H1 (cell line): ENCODE results near the gene OCRL. TPM values are rescaled to one million over a fixed set of nuclear protein-coding genes. Genes with fewer than 3 reads are reported as not detected.

ENCODE experiments used
- CTCF ChIA-PET: fragments of 300-600 bp; sonication (Branson Sonifier 250); formaldehyde crosslinking; loops from one replicate; lab custom pipeline; 2021; ENCODE audit not compliant: partially characterized antibody; lab: Charles Lee
- POLR2A ChIA-PET: fragments of 300-600 bp; sonication (Branson Sonifier 250); formaldehyde crosslinking; loops from one replicate; lab custom pipeline; 2021; ENCODE audit warnings: inconsistent platforms; ENCODE audit not compliant: partially characterized antibody; lab: Charles Lee
- DNase-seq, 2 experiments: peaks; one replicate each; pipeline versions ENCODE4 v3.0.0 to v3.0.0-alpha.2; 2010 to 2022; ENCODE audit warnings: low spot score in 2 of 2, low read depth in 1 of 2, mixed read lengths in 1 of 2
- FAIRE-seq: peaks from 2 replicates; lab custom pipeline; 2011; peaks lifted over from hg19 to GRCh38; lab: Jason Lieb, UNC
- H2AFZ ChIP-seq: 2 replicates; pipeline ENCODE4 v1.8.1; 2012; ENCODE audit warnings: low read length, inconsistent platforms
- H2AK5ac ChIP-seq: 2 replicates; pipeline ENCODE4 v1.6.1; 2013; ENCODE audit warnings: low read depth, low read length
- H2BK120ac ChIP-seq: replicated peaks from 2 replicates; pipeline ENCODE3; 2013; ENCODE audit warnings: low read depth, low read length, inconsistent platforms
- H2BK12ac ChIP-seq: 2 replicates; pipeline ENCODE4 v1.6.1; 2013; ENCODE audit warnings: low read depth, low read length
- H2BK15ac ChIP-seq: 2 replicates; pipeline ENCODE4 v1.6.1; 2013; ENCODE audit warnings: low read length
- H2BK20ac ChIP-seq: 2 replicates; pipeline ENCODE4 v1.6.1; 2013; ENCODE audit warnings: low read length
- H2BK5ac ChIP-seq: 2 replicates; pipeline ENCODE4 v1.6.1; 2013; ENCODE audit warnings: low read depth, low read length
- H3K14ac ChIP-seq: 2 replicates; pipeline ENCODE4 v1.6.1; 2013; ENCODE audit warnings: inconsistent platforms; ENCODE audit not compliant: insufficient read length
- H3K18ac ChIP-seq: 2 replicates; pipeline ENCODE4 v1.6.1; 2013; ENCODE audit warnings: low read length; ENCODE audit errors: extremely low read depth
- H3K23ac ChIP-seq: 2 replicates; pipeline ENCODE4 v1.6.1; 2013; ENCODE audit warnings: inconsistent platforms; ENCODE audit not compliant: insufficient read length
- H3K23me2 ChIP-seq: 2 replicates; pipeline ENCODE4 v1.6.1; 2013; ENCODE audit warnings: low read depth, low read length
- H3K27ac ChIP-seq: 2 replicates; pipeline ENCODE4 v1.6.1; 2011; ENCODE audit warnings: low read depth, low read length, inconsistent platforms
- H3K27me3 ChIP-seq, 4 experiments: replicated peaks in 1 of 4; 1 replicate in 1 of 4; 2 replicates in 3 of 4; pipeline versions ENCODE4 v1.6.1 to v1.8.1; 2011 to 2013; ENCODE audit warnings: low read length in 3 of 4, mild to moderate bottlenecking in 3 of 4, inconsistent platforms in 2 of 4, mixed read lengths in 2 of 4, moderate library complexity in 1 of 4; ENCODE audit not compliant: control insufficient read depth in 3 of 4, insufficient read depth in 3 of 4; ENCODE audit errors: extremely low read depth in 1 of 4
- H3K36me3 ChIP-seq, 4 experiments: 2 replicates each; pipeline versions ENCODE4 v1.6.1 to v1.8.1; 2011 to 2013; ENCODE audit warnings: mild to moderate bottlenecking in 4 of 4, low read length in 3 of 4, moderate library complexity in 2 of 4, control low read depth in 1 of 4, inconsistent platforms in 1 of 4; ENCODE audit not compliant: insufficient read depth in 4 of 4, control insufficient read depth in 2 of 4
- H3K4ac ChIP-seq: replicated peaks from 2 replicates; pipeline ENCODE3; 2013; ENCODE audit warnings: low read length, low read depth, mixed read lengths, inconsistent platforms; ENCODE audit not compliant: insufficient read length
- H3K4me1 ChIP-seq, 4 experiments: replicated peaks in 1 of 4; 1 replicate in 1 of 4; 2 replicates in 3 of 4; pipeline versions ENCODE4 v1.6.1 to v1.8.1; 2011 to 2013; ENCODE audit warnings: low read length in 3 of 4, inconsistent platforms in 2 of 4, mixed read lengths in 1 of 4; ENCODE audit not compliant: insufficient read depth in 4 of 4, control insufficient read depth in 3 of 4
- H3K4me2 ChIP-seq, 2 experiments: 2 replicates each; pipeline versions ENCODE4 v1.6.1 to v1.8.1; 2011 to 2013; ENCODE audit warnings: low read depth in 2 of 2, low read length in 2 of 2, control low read depth in 1 of 2, inconsistent platforms in 1 of 2, mild to moderate bottlenecking in 1 of 2; ENCODE audit not compliant: insufficient read depth in 1 of 2
- H3K4me3 ChIP-seq, 4 experiments: fragments of 200-600, 300-600 bp in 1 of 4; sonication (generic), shearing (Covaris generic), sonication (Bioruptor Twin) in 1 of 4; 2 replicates each; pipeline versions ENCODE4 v1.5.1 to v1.8.1; 2011 to 2016; ENCODE audit warnings: low read length in 4 of 4, low read depth in 3 of 4, control low read depth in 2 of 4, inconsistent platforms in 2 of 4, mild to moderate bottlenecking in 2 of 4, mixed read lengths in 1 of 4, moderate library complexity in 1 of 4; ENCODE audit not compliant: insufficient read depth in 2 of 4; ENCODE audit errors: extremely low read depth in 1 of 4
- H3K56ac ChIP-seq: replicated peaks from 2 replicates; pipeline ENCODE3; 2013; ENCODE audit warnings: low read depth, mild to moderate bottlenecking, mixed read lengths, low read length, inconsistent platforms; ENCODE audit not compliant: insufficient read length
- H3K79me1 ChIP-seq: 2 replicates; pipeline ENCODE4 v1.6.1; 2013; ENCODE audit warnings: low read depth, low read length, control low read depth
- H3K79me2 ChIP-seq, 2 experiments: 2 replicates each; pipeline versions ENCODE4 v1.6.1 to v1.8.1; 2012 to 2013; ENCODE audit warnings: low read length in 2 of 2, mild to moderate bottlenecking in 2 of 2, inconsistent platforms in 1 of 2; ENCODE audit not compliant: insufficient read depth in 2 of 2, control insufficient read depth in 1 of 2
- H3K9ac ChIP-seq, 4 experiments: replicated peaks in 1 of 4; 1 replicate in 1 of 4; 2 replicates in 3 of 4; pipeline versions ENCODE4 v1.6.1 to v1.8.1; 2011 to 2013; ENCODE audit warnings: low read depth in 3 of 4, low read length in 3 of 4, control low read depth in 2 of 4, mild to moderate bottlenecking in 2 of 4, moderate library complexity in 2 of 4, inconsistent platforms in 1 of 4; ENCODE audit errors: extremely low read depth in 1 of 4
- H3K9me3 ChIP-seq, 2 experiments: 2 replicates each; pipeline versions ENCODE4 v1.6.1 to v1.8.1; 2012 to 2013; ENCODE audit warnings: mild to moderate bottlenecking in 2 of 2, moderate library complexity in 2 of 2, control low read depth in 1 of 2, inconsistent platforms in 1 of 2, low read depth in 1 of 2, low read length in 1 of 2, mixed read lengths in 1 of 2; ENCODE audit not compliant: insufficient read depth in 2 of 2
- H4K20me1 ChIP-seq, 2 experiments: replicated peaks in 1 of 2; 2 replicates each; pipeline versions ENCODE3 to v1.8.1; 2011 to 2013; ENCODE audit warnings: inconsistent platforms in 2 of 2, low read length in 2 of 2, mild to moderate bottlenecking in 1 of 2; ENCODE audit not compliant: insufficient read depth in 2 of 2, control insufficient read depth in 1 of 2
- H4K5ac ChIP-seq: 2 replicates; pipeline ENCODE4 v1.6.1; 2013; ENCODE audit warnings: low read length, low read depth, mixed read lengths, inconsistent platforms; ENCODE audit not compliant: insufficient read length
- H4K8ac ChIP-seq: 2 replicates; pipeline ENCODE4 v1.8.0; 2013; ENCODE audit warnings: mild to moderate bottlenecking, moderate library complexity, low read length, inconsistent platforms; ENCODE audit not compliant: insufficient read depth; ENCODE audit errors: extremely low read depth
- H4K91ac ChIP-seq: replicated peaks from 2 replicates; pipeline ENCODE3; 2013; ENCODE audit warnings: low read length, mixed read lengths, inconsistent platforms; ENCODE audit not compliant: insufficient read length
- CBX8 ChIP-seq: fragments of 300-800, 300-1000 bp; sonication (generic); IDR thresholded peaks from 2 replicates; pipeline ENCODE4 v1.7.1; 2016; ENCODE audit warnings: low read depth, low read length, borderline replicate concordance
- KDM4A ChIP-seq: IDR thresholded peaks from one replicate; pipeline ENCODE4 v1.7.1; 2012; ENCODE audit warnings: low read depth, mild to moderate bottlenecking, moderate library complexity, low read length, inconsistent platforms; ENCODE audit not compliant: severe bottlenecking
- MAX ChIP-seq: IDR thresholded peaks from 2 replicates; pipeline ENCODE4 v1.6.1; 2012; ENCODE audit warnings: inconsistent platforms
- SP4 ChIP-seq: IDR thresholded peaks from 2 replicates; pipeline ENCODE4 v1.6.1; 2012; ENCODE audit warnings: low read length, inconsistent platforms
- whole genome bisulfite sequencing, 2 experiments: shearing (Covaris generic) in 1 of 2; methylation state at CpG; one replicate each; pipeline versions ENCODE4 v1.1.6 to v1.1.7; 2013 to 2015; ENCODE audit warnings: low lambda C conversion rate in 2 of 2, mixed read lengths in 2 of 2, inconsistent platforms in 1 of 2, low coverage in 1 of 2, missing lambda C conversion rate in 1 of 2; ENCODE audit not compliant: insufficient replicate concordance in 2 of 2, insufficient coverage in 1 of 2, insufficient read length in 1 of 2; ENCODE audit errors: extremely low coverage in 1 of 2, missing lambda C conversion rate in 1 of 2; 5-methylcytosine and 5-hydroxymethylcytosine counted together
- polyA plus RNA-seq, 7 experiments: library from polyadenylated mRNA; depleted of rRNA in 3 of 7; stranded (reverse) in 5 of 7; unstranded in 2 of 7; fragments of >200 nt in 5 of 7; fragments of 200-250 nt in 2 of 7; gene quantifications; 1 replicate in 5 of 7; 2 replicates in 1 of 7; 4 replicates in 1 of 7; pipeline versions ENCODE4 v1.2.1 to v1.2.3, GENCODE V29; 2011 to 2013; ENCODE audit warnings: missing spikeins in 2 of 7, mixed read lengths in 2 of 7
- total RNA-seq: library from RNA; stranded (reverse); fragmentation: NEBNext Ultra II Directional; extraction: Animal tissue kit (Norgen Biotek cat#: 25700); gene quantifications from 2 replicates; pipeline ENCODE4 v1.2.1, GENCODE V29; 2021

Gene OCRL
- total and polyA plus RNA-seq, 2 of the 8 experiments (the other 6 are each of a cell fraction or from before 2014, with no cell fraction given), result 12.7 to 15.1 TPM

DNA sequence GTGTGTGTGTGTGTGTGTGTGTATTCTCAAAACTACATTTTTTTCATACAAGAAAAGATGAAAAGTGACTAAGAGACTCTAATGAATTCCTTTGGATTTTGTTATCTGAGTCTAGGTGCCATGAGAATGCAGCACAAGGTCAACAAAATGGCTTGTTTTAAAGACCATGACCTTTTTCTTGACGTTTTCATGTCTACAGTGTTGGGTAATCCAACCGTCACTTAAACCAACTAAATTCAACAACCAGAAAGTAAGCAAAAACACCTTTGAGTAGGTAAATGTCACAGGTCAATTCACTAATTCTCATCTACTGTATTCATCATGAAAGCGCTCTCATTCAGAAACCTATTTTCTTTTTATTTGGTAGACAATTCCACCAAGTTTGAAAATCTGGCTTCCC, 19.9 kb upstream of the OCRL start:
- Histone ChIP-seq H4K5ac (no peak overlapping the region), H2AK5ac (no peak overlapping the region), H2BK15ac (no peak overlapping the region), H3K18ac (no peak overlapping the region), H3K27ac (no peak overlapping the region), H3K4me3 (no peak overlapping the region), H4K91ac (no peak overlapping the region), H2BK12ac (no peak overlapping the region), H2BK120ac (no peak overlapping the region), H3K23ac (no peak overlapping the region), H3K4me2 (no peak overlapping the region; a peak in 1 of 4 replicates), H3K9ac (no peak overlapping the region), H3K36me3 (peaks cover 0 to 12% (median 1%) of the 10 kb centered on the region in 4 experiments; a peak in 2 of 8 replicates), H4K20me1 (no peaks in the 10 kb centered on the region), H3K23me2 (no peaks in the 10 kb centered on the region), H3K9me3 (no peaks in the 10 kb centered on the region), H3K4me1 (no peaks in the 10 kb centered on the region; a peak in 1 of 7 replicates), H3K4ac (no peak overlapping the region), H3K56ac (no peak overlapping the region), H3K27me3 (no peaks in the 10 kb centered on the region), H3K79me1 (no peaks in the 10 kb centered on the region), H2AFZ (no peak overlapping the region), H3K14ac (no peak overlapping the region), H2BK20ac (no peak overlapping the region), H3K79me2 (peaks cover 3 to 55% of the 10 kb centered on the region in 2 experiments; a peak in 3 of 4 replicates), H2BK5ac (no peak overlapping the region), H4K8ac (no peak overlapping the region)
- FAIRE-seq, result no peak
- no peak for DNase-seq
- ChIA-PET POLR2A (no interaction called here), CTCF (no interaction called here)
- 80% methylated on average over 3 of the region's 3 CpGs; no CpG with 5 or more reads in 1 of the 2 experiments for WGBS, 2 experiments
- TF ChIP-seq CBX8, result no peak
- no peak for TF ChIP-seq SP4
- TF ChIP-seq KDM4A, result no peak
- TF ChIP-seq MAX, result no peak
